D341Med (cell line): ENCODE measurements around the gene ANKUB1.

Experiments
- DNase-seq: peaks from one replicate; pipeline ENCODE4 v3.0.0; 2012; ENCODE audit warnings: low spot score

Gene ANKUB1

GRCh38 chr3:149753717-149754116, 38.6 kb downstream of the ANKUB1 start:
- DNase-seq, result no peak

GRCh38 chr3:149752788-149753136, 39.6 kb downstream of the ANKUB1 start:
- no peak for DNase-seq

- DNase-seq, result peak; percentile 90
These were observed 40.1 kb downstream of the ANKUB1 start, which contains the start of gene COMMD2 for GRCh38 chr3:149752051-149752787. Gene COMMD2, minus strand, starts transcription at chr3:149752489. Its CDS starts 45 bp downstream, at chr3:149752444.

GRCh38 chr3:149751551-149751950, 40.8 kb downstream of the ANKUB1 start:
- no peak for DNase-seq

- no peak for DNase-seq
These were observed 47.7 kb downstream of the ANKUB1 start for GRCh38 chr3:149744606-149745005.

- no peak for DNase-seq
These were observed 48.2 kb downstream of the ANKUB1 start for GRCh38 chr3:149744151-149744550.

- DNase-seq, result no peak
These were observed 53.0 kb downstream of the ANKUB1 start for GRCh38 chr3:149739396-149739795.

- DNase-seq, result no peak
These were observed 53.5 kb downstream of the ANKUB1 start for GRCh38 chr3:149738876-149739275.

- no peak for DNase-seq
These were observed 55.5 kb downstream of the ANKUB1 start for GRCh38 chr3:149736953-149737205.

GRCh38 chr3:149736175-149736952, 56.0 kb downstream of the ANKUB1 start:
- no peak for DNase-seq

GRCh38 chr3:149732234-149732633, 60.1 kb downstream of the ANKUB1 start:
- DNase-seq, result no peak

GRCh38 chr3:149727656-149728055, 64.7 kb downstream of the ANKUB1 start:
- DNase-seq, result no peak

GRCh38 chr3:149726716-149727407, 65.5 kb downstream of the ANKUB1 start:
- no peak for DNase-seq

GRCh38 chr3:149723781-149724180, 68.6 kb downstream of the ANKUB1 start:
- DNase-seq, result no peak

GRCh38 chr3:149720918-149721317, 71.4 kb downstream of the ANKUB1 start:
- DNase-seq, result no peak

GRCh38 chr3:149717391-149718056, 74.8 kb downstream of the ANKUB1 start:
- peak; percentile 65 for DNase-seq

- no peak for DNase-seq
These were observed 75.4 kb downstream of the ANKUB1 start for GRCh38 chr3:149716984-149717383.

- DNase-seq, result no peak
These were observed 77.1 kb downstream of the ANKUB1 start for GRCh38 chr3:149715247-149715646.

GRCh38 chr3:149713730-149714654, 78.4 kb downstream of the ANKUB1 start:
- no peak for DNase-seq
